A673 (cell line): Measurements from ENCODE around the gene OSGIN1. TPM values are rescaled to one million over a fixed set of nuclear protein-coding genes. Genes with fewer than 3 reads are reported as not detected.

Experiments used
- BruUV-seq: library from RNA; stranded (reverse); fragments of 400-500 nt; replicated peaks from 2 replicates; lab custom pipeline; 2021; lab: Mats Ljungman, UMichigan
- CTCF ChIA-PET: fragments of 300-600 bp; sonication (Branson Sonifier 250); formaldehyde crosslinking; loops from one replicate; lab custom pipeline; 2022; ENCODE audit warnings: antibody characterized with exemption; lab: Charles Lee
- POLR2A ChIA-PET: fragments of 300-600 bp; sonication (Branson Sonifier 250); formaldehyde crosslinking; loops from one replicate; lab custom pipeline; 2022; ENCODE audit warnings: antibody characterized with exemption; ENCODE audit not compliant: low non-redundant PET; lab: Charles Lee
- DNase-seq: peaks from one replicate; pipeline ENCODE4 v3.0.0-alpha.2; 2015; ENCODE audit warnings: low spot score
- H3K27ac ChIP-seq: fragments of 200-600 bp; sonication (generic); 2 replicates; pipeline ENCODE4 v1.5.1; 2016; ENCODE audit warnings: mixed run types, low read depth, mild to moderate bottlenecking, mixed read lengths, antibody characterized with exemption, low read length; ENCODE audit not compliant: poor library complexity, severe bottlenecking
- H3K27me3 ChIP-seq: fragments of 200-600 bp; sonication (generic); replicated peaks from 2 replicates; pipeline ENCODE4 v1.6.1; 2017; ENCODE audit warnings: mixed run types, low read depth, mild to moderate bottlenecking, mixed read lengths, antibody characterized with exemption, low read length; ENCODE audit not compliant: insufficient read depth, poor library complexity
- H3K36me3 ChIP-seq: fragments of 200-600 bp; sonication (generic); 2 replicates; pipeline ENCODE4 v1.6.1; 2016; ENCODE audit warnings: mixed run types, mild to moderate bottlenecking, mixed read lengths, antibody characterized with exemption, low read length; ENCODE audit not compliant: insufficient read depth, poor library complexity, severe bottlenecking
- H3K4me1 ChIP-seq: fragments of 200-600 bp; sonication (generic); 2 replicates; pipeline ENCODE4 v1.6.1; 2017; ENCODE audit warnings: mixed run types, mild to moderate bottlenecking, mixed read lengths, antibody characterized with exemption, low read length; ENCODE audit not compliant: insufficient read depth, poor library complexity, severe bottlenecking
- H3K4me3 ChIP-seq: fragments of 200-600 bp; sonication (generic); 2 replicates; pipeline ENCODE4 v1.5.1; 2016; ENCODE audit warnings: low read depth, mixed run types, mild to moderate bottlenecking, mixed read lengths, low read length; ENCODE audit not compliant: poor library complexity, severe bottlenecking
- H3K9me3 ChIP-seq: fragments of 200-600 bp; sonication (generic); 2 replicates; pipeline ENCODE4 v1.6.1; 2016; ENCODE audit warnings: mixed run types, low read depth, mild to moderate bottlenecking, mixed read lengths, antibody characterized with exemption, low read length; ENCODE audit not compliant: poor library complexity, severe bottlenecking
- EZH2 ChIP-seq: fragments of 200-600 bp; sonication (generic); IDR thresholded peaks from 2 replicates; pipeline ENCODE4 v1.6.1; 2017; ENCODE audit warnings: borderline replicate concordance, low read depth, mild to moderate bottlenecking, mixed read lengths, antibody characterized with exemption, low read length; ENCODE audit not compliant: poor library complexity, severe bottlenecking
- intact Hi-C: fragments of 100-400 bp; cut with micrococcal nuclease; formaldehyde crosslinking; loops from one replicate; pipeline ENCODE4 v1.10.0; 2022; ENCODE audit not compliant: unreplicated experiment
- total RNA-seq: library from RNA; stranded (reverse); gene quantifications from 2 replicates; pipeline ENCODE4 v1.2.3, GENCODE V29; 2021
- TF ChIP-seq, protein P1 (sequence below): fragments of 300-800, 200-600 bp; sonication (generic); conservative IDR thresholded peaks from 2 replicates; pipeline ENCODE4 v1.5.1; 2017; ENCODE audit warnings: low read depth, mild to moderate bottlenecking, antibody characterized with exemption, low read length, moderate library complexity, mixed read lengths

OSGIN1 gene
- total RNA-seq, 1 experiment from 2014 or later, result 2.4 TPM

DNA sequence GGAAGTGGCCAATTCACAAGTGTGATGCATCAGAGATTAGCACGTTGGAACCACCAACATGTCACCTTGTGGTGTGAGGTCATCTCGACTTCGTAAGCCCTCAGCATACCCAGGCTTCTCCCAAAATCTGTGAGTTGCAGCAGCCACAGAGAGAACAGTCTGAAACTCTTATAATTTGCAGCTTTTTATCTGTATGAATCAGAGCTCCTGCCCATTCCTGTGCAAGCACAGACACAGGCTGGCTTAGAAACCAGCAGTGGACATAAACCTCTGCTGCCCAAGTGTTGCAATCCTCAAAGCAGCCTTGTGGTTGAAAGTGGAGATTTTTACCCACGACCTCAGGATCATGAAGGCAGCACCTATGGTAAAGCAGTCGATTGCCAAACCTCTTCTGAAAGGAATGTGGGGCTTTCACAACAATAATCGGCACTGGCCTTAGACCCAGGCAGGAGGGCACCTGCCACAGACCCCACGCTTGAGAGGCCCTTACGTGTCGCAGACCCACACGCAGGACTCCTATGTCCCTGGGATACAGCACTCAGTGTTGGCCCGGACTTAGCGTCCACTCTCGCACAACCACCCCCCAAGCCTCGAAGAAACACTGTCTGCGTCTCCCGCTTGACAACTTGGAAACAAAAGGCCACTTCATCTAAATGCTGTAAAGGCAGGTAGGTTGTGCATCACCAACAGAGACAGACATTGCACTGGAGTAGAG is 24.5 kb upstream of the OSGIN1 start:
- intact Hi-C loops, result no loop called here
- ChIA-PET POLR2A (no interaction called here), CTCF (no interaction called here)
- Histone ChIP-seq H3K27me3 (peaks cover 5% of the 10 kb centered on the region), H3K4me3 (no peak overlapping the region), H3K36me3 (no peaks in the 10 kb centered on the region), H3K27ac (no peak overlapping the region), H3K4me1 (no peaks in the 10 kb centered on the region), H3K9me3 (no peaks in the 10 kb centered on the region)
- no peak for TF ChIP-seq EZH2
- TF ChIP-seq, protein P1, sequence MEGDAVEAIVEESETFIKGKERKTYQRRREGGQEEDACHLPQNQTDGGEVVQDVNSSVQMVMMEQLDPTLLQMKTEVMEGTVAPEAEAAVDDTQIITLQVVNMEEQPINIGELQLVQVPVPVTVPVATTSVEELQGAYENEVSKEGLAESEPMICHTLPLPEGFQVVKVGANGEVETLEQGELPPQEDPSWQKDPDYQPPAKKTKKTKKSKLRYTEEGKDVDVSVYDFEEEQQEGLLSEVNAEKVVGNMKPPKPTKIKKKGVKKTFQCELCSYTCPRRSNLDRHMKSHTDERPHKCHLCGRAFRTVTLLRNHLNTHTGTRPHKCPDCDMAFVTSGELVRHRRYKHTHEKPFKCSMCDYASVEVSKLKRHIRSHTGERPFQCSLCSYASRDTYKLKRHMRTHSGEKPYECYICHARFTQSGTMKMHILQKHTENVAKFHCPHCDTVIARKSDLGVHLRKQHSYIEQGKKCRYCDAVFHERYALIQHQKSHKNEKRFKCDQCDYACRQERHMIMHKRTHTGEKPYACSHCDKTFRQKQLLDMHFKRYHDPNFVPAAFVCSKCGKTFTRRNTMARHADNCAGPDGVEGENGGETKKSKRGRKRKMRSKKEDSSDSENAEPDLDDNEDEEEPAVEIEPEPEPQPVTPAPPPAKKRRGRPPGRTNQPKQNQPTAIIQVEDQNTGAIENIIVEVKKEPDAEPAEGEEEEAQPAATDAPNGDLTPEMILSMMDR, result no peak
- no TSS peak for BruUV-seq
- DNase-seq, result no peak

GRCh38 chr16:83929811-83930555 is 23.1 kb upstream of the OSGIN1 start:
- intact Hi-C loops, result no loop called here
- Histone ChIP-seq H3K9me3 (no peaks in the 10 kb centered on the region), H3K27me3 (peaks cover 5% of the 10 kb centered on the region), H3K4me3 (no peak overlapping the region), H3K4me1 (no peaks in the 10 kb centered on the region), H3K27ac (no peak overlapping the region), H3K36me3 (no peaks in the 10 kb centered on the region)
- DNase-seq, result no peak
- CTCF ChIA-PET, result no interaction called here
- TF ChIP-seq, protein P1, result no peak
- no peak for TF ChIP-seq EZH2
- POLR2A ChIA-PET, result no interaction called here
- BruUV-seq, result no TSS peak

DNA sequence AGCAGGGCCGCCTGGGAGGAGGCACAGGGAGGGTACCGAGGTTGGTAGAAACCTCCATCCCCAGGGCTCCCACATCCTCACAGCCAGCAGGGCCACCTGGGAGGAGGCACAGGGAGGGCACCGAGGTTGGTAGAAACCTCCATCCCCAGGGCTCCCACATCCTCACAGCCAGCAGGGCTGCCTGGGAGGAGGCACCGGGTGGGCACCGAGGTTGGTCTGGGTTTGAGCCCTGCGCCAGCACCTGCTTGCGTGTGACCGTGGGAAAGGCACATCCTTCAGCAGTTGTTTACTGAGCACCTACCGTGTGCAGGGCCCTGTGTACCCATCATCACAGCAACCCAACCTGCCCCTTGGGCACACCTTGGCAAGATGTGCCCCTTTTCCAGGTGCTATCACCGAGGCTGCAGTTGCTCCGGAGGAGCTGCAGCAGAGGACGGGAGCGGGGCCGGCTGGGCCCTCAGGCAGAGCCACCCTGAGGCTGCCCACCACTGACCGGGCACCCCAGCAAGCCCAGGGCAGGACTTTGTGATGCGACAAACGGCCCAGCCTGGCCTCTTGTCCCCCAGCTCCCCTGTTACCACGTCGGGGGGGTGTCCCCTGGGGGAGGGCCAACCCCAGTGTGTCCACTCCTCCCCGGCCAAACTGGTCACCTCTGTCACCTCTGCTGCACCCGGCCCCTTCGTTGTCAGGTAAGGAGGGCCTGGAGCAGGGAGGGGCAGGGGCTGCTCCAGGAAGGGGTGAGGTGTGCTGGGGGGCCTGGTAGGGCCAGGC is 22.1 kb upstream of the OSGIN1 start:
- H3K9me3 ChIP-seq, result no peaks in the 10 kb centered on the region
- no peaks in the 10 kb centered on the region for H3K4me1 ChIP-seq
- TF ChIP-seq, protein P1, result no peak
- no peak for TF ChIP-seq EZH2
- ChIA-PET POLR2A (no interaction called here), CTCF (no interaction called here)
- H3K27ac ChIP-seq, result no peak overlapping the region
- no TSS peak for BruUV-seq
- DNase-seq, result no peak
- intact Hi-C loops, result no loop called here
- H3K4me3 ChIP-seq, result no peak overlapping the region
- H3K27me3 ChIP-seq, result peaks cover 5% of the 10 kb centered on the region
- H3K36me3 ChIP-seq, result no peaks in the 10 kb centered on the region
